Activated T-helper 1 cell treated with anti-CD3 and anti-CD28 coated beads, Interleukin-2, amount 50 U/mL, for 16 hours (primary cell): ENCODE measurements around the gene SPHKAP.
"Not testable (repeated sequence)": the region's sequence is repeated elsewhere in the genome, so short reads cannot be mapped to it uniquely, and the experiment has no call there.

ENCODE experiments used
- DNase-seq, 2 donors: peaks; one replicate each; pipeline ENCODE4 v3.0.0-alpha.2; 2020; ENCODE audit warnings: low read depth in 1 of 2, low spot score in 1 of 2

SPHKAP gene

DNA sequence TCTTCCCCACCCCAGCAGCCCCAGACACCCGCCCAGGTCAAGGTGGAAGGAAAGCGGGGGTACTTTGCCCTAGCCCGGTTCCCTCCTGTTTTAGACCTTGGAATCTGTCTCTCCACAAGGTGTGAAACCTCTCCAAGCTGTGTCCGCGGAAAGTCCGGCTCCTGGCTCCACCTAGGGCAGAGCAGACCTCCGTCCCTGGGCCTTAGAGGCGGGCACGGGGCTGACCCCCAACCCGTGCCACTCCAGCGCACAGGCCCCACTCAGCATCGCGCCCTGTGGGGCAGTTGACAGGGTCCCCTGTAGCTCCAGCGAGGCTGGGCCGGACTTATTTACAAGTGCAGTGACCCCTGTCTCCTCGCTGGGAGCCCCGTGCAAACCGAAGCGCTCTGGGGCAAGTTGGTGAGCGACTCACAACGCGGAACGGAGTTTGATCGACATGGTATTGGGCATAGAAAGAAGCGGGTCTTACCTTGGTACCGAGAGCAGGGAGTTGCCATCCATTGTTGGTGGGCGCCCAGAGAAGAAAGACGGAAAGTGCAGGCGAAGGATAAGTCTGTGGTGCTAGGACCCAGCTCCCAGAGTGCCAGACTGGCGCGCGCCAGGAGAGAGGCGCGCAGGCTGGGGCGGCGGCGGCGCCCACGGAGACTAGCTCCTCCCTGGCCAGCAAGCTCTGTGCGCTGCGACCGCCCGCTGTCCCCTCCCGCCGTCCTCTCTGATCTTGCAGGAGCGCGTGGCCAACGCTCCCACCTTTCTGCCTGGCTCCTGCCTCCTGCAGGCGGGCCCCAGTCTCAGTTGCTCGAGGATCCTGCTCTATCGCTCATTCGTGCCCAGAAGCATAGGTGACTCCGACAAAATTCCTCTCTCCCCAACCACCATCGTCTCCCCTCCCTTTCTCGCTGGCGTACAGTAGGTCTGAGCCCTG lies at the start of gene SPHKAP:
TSS of gene SPHKAP (minus strand) at position 590 of the 922 bp plus-strand sequence. CDS start at position 501, 89 bp downstream.
- no peak for DNase-seq

GRCh38 chr2:228227466-228227865 lies 46.0 kb upstream of the SPHKAP start:
- no peak for DNase-seq

- DNase-seq, result no peak
Observed at GRCh38 chr2:228224410-228224809, 42.9 kb upstream of the SPHKAP start.

DNA sequence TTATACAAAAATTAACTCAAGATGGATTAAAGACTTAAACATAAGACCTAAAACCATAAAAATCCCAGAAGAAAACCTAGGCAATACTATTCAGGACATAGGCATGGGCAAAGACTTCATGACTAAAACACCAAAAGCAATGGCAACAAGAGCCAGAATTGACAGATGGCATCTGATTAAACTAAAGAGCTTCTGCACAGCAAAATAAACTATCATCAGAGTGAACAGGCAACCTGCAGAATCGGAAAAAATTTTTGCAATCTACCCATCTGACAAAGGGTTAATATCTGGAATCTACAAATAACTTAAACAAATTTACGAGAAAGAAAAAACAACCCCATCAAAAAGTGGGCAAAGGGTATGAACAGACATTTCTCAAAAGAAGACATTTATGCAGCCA lies 37.1 kb upstream of the SPHKAP start:
- DNase-seq, result not testable (repeated sequence)

GRCh38 chr2:228197504-228197903 lies 16.0 kb upstream of the SPHKAP start:
- no peak for DNase-seq

DNA sequence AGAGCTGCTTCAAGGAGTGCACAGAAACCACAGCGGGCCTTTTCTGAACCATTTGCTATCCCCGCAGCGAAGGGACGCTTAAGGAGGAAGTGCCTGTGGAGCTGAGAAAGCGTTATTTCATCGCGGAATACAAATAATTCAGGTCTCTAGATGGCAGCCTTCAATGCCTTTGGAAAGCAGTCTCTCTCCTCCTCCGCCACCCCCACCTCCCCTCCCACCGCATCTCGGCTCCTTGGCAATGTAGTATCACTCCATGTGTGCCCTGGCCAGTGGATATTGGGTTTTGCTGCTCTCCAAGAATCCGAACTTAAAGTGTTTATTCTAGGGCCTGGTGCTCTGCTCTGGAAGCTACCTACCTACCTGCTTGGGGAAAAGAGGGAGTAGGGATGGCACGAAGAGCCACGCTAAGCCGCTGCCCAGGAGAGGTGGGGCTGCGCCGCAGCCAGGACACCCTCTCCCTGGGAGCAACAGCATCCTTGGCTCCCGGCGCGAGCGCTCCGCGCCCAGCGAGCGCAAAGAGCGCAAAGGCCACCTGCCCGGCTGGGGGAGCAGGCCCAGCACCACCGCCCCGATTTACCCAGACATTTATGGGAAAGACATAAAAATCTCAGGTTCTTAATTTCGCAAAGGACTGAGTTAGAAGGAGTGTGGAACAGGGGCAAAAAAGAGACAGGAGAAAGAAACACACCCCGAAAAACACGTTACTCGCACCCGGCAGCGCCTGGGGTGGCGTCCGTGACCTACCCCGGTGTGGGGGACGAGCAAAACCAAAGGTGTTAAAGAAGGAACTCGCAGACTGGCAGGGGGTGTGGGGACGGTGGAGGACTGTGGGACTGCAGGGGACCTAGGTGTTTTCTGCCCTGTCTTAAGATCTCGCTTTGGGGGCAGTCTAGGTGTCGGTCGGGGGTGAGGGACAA lies 1.0 kb downstream of the SPHKAP start:
- DNase-seq, result no peak

- no peak for DNase-seq
Observed at GRCh38 chr2:228167290-228167689, 14.2 kb downstream of the SPHKAP start.

DNA sequence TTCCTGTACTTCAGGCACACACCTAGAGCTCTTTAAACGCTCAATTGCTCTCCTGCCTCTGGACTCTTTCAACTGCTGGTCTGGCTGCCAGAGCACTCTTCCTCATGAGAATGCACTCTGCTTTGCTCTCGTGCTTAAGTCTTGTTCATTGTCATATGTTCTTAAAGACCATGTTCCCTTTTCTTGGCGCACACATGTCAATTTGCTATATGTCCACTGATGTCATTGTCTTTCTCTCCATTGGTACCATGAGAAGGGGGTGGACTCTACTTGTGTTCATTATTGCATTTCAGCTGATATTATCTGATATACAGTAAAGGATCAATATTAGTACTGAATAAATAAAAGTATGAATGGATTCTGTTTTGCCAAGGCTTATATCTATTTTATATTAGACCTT lies 16.8 kb downstream of the SPHKAP start:
- DNase-seq, result no peak

- DNase-seq, result no peak
Observed at GRCh38 chr2:228157841-228158240, 23.6 kb downstream of the SPHKAP start.

- no peak for DNase-seq
Observed at GRCh38 chr2:228144961-228145360, 36.5 kb downstream of the SPHKAP start.

- no peak for DNase-seq
Observed at GRCh38 chr2:228140934-228141528, 40.5 kb downstream of the SPHKAP start.

GRCh38 chr2:228136027-228136426 lies 45.5 kb downstream of the SPHKAP start:
- DNase-seq, result no peak

- no peak for DNase-seq
Observed at GRCh38 chr2:228135300-228135699, 46.2 kb downstream of the SPHKAP start.

- DNase-seq, result no peak
Observed at GRCh38 chr2:228131833-228132232, 49.7 kb downstream of the SPHKAP start.

- no peak for DNase-seq
Observed at GRCh38 chr2:228126401-228126800, 55.1 kb downstream of the SPHKAP start.

- DNase-seq, result no peak
Observed at GRCh38 chr2:228118940-228119339, 62.5 kb downstream of the SPHKAP start.

- DNase-seq, result no peak
Observed at GRCh38 chr2:228107846-228108245, 73.6 kb downstream of the SPHKAP start.

GRCh38 chr2:228105526-228106250 lies 75.8 kb downstream of the SPHKAP start:
- no peak for DNase-seq

- no peak for DNase-seq
Observed at GRCh38 chr2:228104215-228104614, 77.3 kb downstream of the SPHKAP start.

DNA sequence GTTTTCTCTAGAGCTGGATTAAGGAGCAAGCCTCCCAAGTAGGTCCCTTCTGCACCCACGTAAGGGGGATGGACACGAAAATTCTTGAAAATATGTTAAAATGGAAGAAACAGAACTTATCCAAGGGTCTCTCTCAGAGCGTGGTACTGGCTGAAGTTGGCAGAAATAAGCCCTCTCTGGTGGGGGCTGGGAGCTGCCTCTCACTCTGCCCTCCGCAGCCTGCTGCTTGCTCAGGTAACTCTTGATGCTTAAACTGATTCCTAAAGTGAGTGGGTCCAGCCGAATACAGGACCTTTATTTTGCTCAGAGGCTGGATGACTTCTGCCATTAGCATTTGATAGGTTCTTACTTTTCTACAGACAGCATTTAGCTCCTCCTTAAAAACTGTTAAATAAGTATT lies 78.1 kb downstream of the SPHKAP start:
- no peak for DNase-seq

GRCh38 chr2:228102949-228103348 lies 78.5 kb downstream of the SPHKAP start:
- DNase-seq, result no peak
